Stimulated activated CD4-positive, alpha-beta T cell treated with anti-CD3 and anti-CD28 coated beads, Interleukin-1b, Interleukin-23, amount 100 ng/mL, for 24 hours (primary cell): ENCODE results near the gene ZSWIM3.
A peak's percentile ranks its signal among the peaks of the same experiment; 100 is the strongest.

Experiments used
- DNase-seq, 4 experiments: peaks; one replicate each; pipeline ENCODE4 v3.0.0-alpha.2; 2020; ENCODE audit warnings: low read depth in 4 of 4, low spot score in 1 of 4

Gene ZSWIM3

GRCh38 chr20:45832619-45833018 lies 24.8 kb upstream of the ZSWIM3 start:
- no peak for DNase-seq

DNA sequence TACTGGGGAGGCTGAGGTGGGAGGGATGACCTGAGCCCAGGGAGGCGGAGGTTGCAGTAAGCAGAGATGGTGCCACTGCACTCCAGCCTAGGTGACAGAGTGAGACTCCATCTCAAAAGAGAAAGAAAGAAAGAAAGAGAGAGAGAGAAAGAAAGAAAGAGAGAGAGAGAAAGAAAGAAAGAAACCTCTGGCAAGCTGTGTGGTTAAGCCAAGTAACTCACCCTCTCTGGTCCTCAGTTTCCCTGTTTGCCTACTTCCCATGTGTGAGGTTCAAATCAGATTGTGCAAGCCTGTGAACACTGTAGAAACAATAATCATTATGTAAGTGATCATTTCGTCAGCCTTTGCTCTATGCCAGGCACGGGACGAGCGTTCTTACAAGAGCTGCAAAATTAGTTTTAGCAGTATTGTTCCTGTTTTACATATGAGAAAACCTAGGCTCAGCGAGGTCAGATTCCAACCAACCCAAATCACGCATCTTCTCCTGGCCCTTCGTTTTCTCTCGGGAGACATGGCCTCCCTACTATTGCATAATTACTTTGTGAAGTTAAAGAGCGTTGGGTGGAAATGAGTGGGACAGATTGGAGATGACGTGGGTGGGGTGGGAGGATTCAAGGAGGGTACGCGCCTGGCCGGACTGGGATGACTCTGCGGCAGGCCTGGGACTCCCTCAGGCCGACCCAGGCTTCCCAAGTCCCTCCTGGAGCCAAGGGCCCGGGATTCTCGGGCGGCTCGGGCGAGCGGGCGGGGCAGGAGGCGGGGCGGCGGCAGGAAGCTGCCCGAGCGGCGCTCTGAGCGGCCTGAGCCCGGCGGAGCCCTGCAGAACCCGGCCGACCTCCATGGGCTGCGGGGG lies 24.2 kb upstream of the ZSWIM3 start, which contains the start of gene SNX21:
Gene SNX21, plus strand, starts transcription at position 770 of the 853 bp plus-strand sequence. CDS start 121 bp downstream, outside the sequence.
- DNase-seq = peak in 1 of 4 experiments; percentile 14

DNA sequence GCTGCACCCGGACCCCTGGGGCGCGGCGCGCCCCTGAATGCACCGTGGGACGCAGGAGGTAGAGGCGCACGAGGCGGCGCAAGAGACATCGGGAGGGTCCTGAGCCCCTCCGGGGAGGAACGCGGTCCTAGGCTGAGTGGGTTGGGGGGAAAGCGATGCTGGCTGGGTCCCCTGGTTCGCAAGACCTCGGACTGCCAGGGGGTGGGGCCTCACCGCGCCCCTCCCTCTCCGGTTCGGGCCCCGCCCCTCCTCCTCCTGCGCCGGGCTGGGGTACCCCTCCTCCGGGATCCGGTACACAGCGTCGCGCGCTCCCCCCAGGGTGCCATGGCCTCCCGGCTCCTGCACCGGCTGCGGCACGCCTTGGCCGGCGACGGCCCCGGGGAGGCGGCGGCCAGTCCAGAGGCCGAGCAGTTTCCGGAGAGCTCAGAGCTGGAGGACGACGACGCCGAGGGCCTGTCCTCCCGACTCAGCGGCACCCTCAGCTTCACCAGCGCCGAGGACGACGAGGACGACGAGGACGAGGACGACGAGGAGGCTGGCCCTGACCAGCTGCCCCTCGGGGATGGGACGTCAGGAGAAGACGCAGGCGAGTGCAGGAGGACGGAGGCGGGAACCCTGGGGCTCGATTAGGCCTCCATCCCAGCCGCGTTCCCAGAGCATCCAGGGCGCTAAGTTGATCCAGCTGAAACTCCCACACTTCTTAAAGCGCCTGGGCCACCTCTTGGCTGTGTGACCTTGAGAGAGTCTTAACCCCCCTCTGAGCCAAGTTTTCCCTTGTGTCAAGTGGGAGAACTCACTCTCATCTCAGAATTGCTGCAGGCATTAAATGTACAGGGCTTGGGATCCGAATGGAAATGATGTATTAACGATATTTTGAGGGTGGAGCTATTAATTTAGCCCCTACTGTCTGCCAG lies 23.3 kb upstream of the ZSWIM3 start:
- DNase-seq = peak in 2 of 4 experiments; percentile 28

DNA sequence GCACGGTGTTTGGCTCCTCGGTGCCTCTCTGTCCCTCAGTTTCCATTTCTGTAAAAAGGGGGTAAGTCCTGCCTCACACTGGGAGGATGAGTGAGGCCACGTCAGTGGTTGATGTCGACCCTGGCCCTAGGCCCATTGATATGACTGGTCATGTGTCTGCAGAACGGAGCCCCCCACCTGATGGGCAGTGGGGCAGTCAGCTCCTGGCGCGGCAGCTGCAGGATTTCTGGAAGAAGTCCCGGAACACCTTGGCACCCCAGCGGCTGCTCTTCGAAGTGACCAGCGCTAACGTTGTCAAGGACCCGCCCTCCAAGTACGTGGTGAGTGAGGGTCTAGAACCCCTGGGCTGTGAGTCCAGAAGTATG lies 22.6 kb upstream of the ZSWIM3 start:
- DNase-seq = no peak

DNA sequence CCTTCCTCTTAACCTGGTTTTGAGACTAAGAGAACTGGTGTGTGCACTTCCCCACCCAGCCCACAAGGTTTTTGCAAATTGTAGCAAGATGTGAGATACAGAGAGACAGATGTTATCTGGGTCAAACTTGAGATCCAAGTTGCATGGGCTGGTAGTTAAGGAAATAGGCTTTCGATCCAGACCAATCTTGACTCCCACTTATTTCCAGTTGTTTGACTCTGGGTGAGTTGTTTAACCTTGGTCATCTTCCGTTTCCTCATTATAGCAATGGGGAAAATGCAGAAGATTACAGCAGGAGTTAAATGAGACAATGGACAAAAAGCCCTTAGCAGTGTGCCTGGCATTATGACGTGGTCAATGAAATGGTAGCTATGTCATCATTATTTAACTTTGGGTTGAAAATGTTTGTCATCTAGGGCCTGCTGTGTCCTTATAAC lies 22.1 kb upstream of the ZSWIM3 start:
- DNase-seq = no peak

DNA sequence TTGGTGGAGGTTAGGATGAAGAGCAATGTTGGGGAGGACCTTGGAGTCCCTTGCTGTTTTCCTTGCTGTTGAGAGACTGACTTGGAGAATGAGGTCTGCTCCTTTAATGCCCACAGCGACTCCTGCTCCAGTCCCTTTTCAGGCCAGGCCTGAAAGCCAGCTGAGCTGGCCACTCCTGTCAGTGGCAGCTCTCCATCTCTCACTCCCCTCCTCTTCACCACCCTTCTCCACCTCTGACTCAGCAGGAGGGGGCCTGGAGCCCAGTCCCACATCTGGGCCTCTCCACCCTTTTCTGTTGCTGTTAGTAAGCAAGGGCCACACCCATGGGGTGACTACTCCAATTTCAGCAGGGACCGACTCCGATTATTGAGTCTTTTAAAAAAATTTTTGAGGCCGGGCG lies 21.6 kb upstream of the ZSWIM3 start:
- DNase-seq = no peak

GRCh38 chr20:45836841-45837240 lies 20.6 kb upstream of the ZSWIM3 start:
- no peak for DNase-seq

- no peak for DNase-seq
Observed at GRCh38 chr20:45840700-45841198, 16.7 kb upstream of the ZSWIM3 start.

GRCh38 chr20:45841407-45842129 lies 15.8 kb upstream of the ZSWIM3 start:
- no peak for DNase-seq

DNA sequence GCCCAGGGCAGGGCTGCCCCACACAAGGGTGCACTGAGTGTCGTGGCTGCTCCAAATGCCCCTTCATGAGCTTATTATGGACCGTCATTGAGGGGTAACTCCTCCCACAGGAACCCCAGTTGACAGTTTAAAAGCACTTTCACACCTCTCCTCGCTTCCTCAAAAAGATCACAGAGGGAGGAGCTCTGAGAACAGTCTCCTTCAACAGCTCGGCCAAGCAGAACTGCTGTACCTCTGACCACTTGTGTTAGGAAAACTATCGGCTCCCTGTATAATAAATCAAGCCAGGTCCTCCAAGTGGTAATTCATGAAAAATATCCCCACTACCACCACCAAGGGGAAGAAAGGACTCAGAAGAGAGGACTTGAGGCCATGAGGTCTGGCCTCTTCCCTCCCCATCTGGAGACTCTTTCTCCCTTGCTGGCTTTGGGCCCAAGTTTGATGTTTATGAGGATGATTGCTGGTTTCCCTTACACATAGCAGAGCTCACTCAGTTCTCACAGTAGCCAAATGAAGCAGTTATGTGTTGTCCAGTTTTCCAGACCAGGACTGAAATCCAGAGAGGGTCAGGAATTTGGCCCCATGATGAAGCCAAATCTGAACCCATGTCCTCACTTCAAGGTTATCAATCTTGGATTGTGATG lies 15.1 kb upstream of the ZSWIM3 start:
- no peak for DNase-seq

- DNase-seq = no peak
Observed at GRCh38 chr20:45843506-45843905, 13.9 kb upstream of the ZSWIM3 start.

- no peak for DNase-seq
Observed at GRCh38 chr20:45845452-45845851, 12.0 kb upstream of the ZSWIM3 start.

DNA sequence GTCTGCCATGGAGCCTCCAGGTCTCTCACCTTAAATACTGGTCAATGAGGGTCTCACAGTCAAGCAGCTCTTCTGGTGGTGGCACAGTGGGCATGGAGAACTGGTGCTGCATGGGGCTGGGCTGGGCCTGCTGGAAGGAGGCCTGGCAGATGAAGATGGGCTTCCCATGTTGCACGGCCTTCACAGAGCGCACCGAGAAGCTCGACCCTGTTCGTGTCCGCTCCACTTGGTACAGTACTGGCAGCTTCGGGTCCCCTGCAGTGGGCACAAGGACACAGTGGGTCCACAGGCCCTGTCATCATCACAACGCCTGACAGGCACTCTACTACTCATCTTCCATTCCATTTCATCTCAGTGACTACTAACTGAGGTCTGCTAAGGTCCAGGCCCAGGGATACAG lies 9.0 kb upstream of the ZSWIM3 start:
- DNase-seq = no peak

GRCh38 chr20:45848969-45849582 lies 8.3 kb upstream of the ZSWIM3 start:
- no peak for DNase-seq

GRCh38 chr20:45850238-45850637 lies 7.2 kb upstream of the ZSWIM3 start:
- DNase-seq = no peak

DNA sequence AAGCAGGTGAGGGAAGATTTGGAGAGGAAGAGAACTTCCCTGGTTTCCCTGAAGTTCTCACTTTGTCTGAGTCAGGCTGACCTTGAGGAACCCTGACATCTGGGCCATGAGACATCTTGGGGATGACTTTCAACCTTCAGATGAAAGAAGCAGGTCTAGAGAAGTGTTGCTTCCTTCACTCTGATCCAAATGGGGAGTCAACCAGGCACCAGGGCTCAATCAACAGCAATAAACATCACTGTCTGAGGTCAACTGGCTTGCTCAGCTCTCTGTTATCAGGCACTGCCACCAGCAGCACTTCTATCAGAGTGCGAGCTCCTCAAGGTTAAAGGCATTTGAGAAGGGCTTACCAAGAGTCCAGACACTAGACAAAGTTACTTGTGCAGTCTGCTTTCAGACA lies 6.5 kb upstream of the ZSWIM3 start:
- DNase-seq = no peak

DNA sequence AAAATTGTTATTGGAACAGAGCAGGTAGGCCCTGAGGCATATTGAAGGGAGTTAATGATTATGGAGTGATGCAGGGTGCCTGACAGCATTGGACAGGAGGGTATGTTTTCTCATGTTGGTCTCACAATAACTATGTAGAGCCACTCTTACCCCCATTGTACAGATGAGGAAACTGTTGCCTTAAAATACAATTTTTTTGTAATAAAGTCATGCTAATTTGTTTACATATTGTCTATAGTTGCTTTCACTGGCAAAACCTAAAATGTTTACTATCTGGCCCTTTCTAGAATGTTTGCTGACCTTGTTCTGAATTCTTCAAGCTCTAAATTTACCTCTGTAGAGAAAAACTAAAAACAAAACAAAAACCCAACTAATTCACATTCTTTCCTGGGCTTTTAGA lies 5.9 kb upstream of the ZSWIM3 start:
- no peak for DNase-seq

- DNase-seq = no peak
Observed at GRCh38 chr20:45852326-45852725, 5.1 kb upstream of the ZSWIM3 start.

DNA sequence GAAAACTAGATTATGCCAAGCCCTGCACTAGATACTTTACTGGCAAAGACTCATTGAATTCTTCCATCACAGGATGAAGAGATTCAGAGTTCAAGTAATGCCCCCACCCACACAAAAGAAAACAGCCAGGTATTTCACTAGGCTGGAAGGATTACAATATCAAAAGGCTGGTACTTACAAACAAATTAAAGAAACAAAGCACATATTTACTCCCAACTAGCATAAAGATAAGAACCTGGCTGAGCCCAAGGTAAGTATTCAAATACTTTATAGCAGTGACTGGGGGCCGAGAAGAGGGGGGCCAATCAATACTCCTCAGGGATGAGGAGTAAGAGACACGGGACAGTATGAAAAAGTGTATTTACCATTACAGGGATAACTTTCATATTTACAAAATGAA lies 3.9 kb upstream of the ZSWIM3 start:
- DNase-seq = no peak

- no peak for DNase-seq
Observed at GRCh38 chr20:45857882-45858216, 435 bp downstream of the ZSWIM3 start.
